NCI-H1048 (cell line): ENCODE measurements around the gene ARHGEF17.

Source experiments
- DNase-seq: peaks from one replicate; lab custom pipeline; 2025; lab: John Stamatoyannopoulos, UW

The ARHGEF17 gene

GRCh38 chr11:73406619-73407018, 98.5 kb downstream of the ARHGEF17 start:
- DNase-seq = no peak

GRCh38 chr11:73409431-73409830, 101.4 kb downstream of the ARHGEF17 start:
- no peak for DNase-seq

DNA sequence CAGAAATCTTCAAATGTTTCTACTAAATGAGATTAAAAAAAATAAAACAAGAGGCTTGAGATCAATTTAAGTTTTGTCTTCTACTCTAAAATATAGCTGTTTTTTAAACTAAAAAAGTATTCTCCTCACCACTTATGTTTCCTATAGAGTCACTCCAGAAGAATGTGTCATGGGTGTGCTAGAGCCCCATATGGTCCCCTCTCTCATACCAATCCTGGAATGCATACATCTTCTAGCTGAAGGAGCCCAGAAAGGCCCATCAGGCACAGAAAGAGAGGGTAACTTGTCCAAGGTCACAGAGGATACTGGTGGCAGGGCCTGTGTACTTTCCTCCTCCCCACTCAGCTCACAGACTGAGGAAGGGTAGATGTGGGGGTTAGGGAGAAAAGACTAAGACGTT, 102.6 kb downstream of the ARHGEF17 start:
- no peak for DNase-seq

- no peak for DNase-seq
These were observed 103.0 kb downstream of the ARHGEF17 start for GRCh38 chr11:73411031-73411430.

- no peak for DNase-seq
These were observed 104.2 kb downstream of the ARHGEF17 start for GRCh38 chr11:73412308-73412707.

- DNase-seq = no peak
These were observed 105.2 kb downstream of the ARHGEF17 start for GRCh38 chr11:73413256-73413655.

GRCh38 chr11:73414977-73415651, 107.0 kb downstream of the ARHGEF17 start:
- DNase-seq = no peak

DNA sequence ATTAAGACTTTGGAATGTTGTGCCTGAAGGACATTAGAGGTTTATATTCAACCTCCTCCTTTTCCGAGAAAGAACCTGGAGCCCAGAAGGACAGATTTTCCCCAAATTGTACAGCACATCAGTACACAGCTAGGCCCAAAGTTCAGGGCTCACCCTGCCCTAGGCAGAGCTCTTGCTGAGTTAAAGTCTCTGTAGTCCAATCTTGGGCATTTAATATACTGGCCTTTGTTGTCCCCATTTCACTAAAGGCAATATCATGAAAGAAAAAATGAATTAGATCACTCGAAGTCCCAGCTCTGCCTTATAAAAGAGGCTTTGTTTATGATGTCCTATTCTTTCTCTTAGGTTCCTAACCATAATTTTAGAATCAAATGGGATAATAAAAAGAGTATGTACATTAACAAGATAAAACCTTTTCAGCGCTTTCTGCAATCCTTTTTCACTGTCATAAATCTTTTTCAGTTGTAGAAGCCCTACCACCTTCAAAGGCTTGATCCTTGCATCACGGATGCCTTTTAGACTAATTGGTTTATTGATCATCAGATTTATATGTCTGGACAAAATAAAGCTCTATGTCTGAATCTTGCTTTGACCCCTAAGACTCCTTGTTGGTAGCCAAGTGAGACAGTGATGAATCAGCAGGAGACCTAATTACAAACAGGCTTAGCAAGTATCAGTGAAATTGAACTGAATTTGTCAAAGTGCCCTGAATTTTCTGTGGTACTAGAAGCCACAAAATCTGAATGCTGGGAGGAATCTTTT, 108.0 kb downstream of the ARHGEF17 start:
- DNase-seq = no peak

- DNase-seq = no peak
These were observed 108.7 kb downstream of the ARHGEF17 start for GRCh38 chr11:73416786-73417185.
